Stimulated activated memory B cell treated with anti-CD40 and anti-IgM and Interleukin-4, amounts not matched to agents 10 μg/mL and 1 μg/mL and 100 μg/mL, for 72 hours (primary cell): ENCODE results near the gene DUS1L.
A peak's percentile ranks its signal among the peaks of the same experiment; 100 is the strongest.

Source experiments
- ATAC-seq: fragments of 150-1000 bp; cut with Tn5 transposase; 2 replicates; pipeline ENCODE4 v1.10.0; 2021
- H3K27ac Mint-ChIP-seq: one replicate; pipeline ENCODE4 v1.8.0; 2022; ENCODE audit warnings: mild to moderate bottlenecking, mixed read lengths
- H3K27me3 Mint-ChIP-seq: one replicate; pipeline ENCODE4 v1.8.0; 2022; ENCODE audit warnings: mixed read lengths
- H3K36me3 Mint-ChIP-seq: one replicate; pipeline ENCODE4 v1.8.0; 2022; ENCODE audit warnings: mixed read lengths
- H3K4me1 Mint-ChIP-seq: one replicate; pipeline ENCODE4 v1.8.0; 2022; ENCODE audit warnings: mixed read lengths
- H3K4me3 Mint-ChIP-seq: one replicate; pipeline ENCODE4 v1.8.0; 2022; ENCODE audit warnings: mild to moderate bottlenecking, moderate library complexity, mixed read lengths
- H3K9me3 Mint-ChIP-seq: one replicate; pipeline ENCODE4 v1.8.0; 2022; ENCODE audit warnings: mixed read lengths

DUS1L gene

DNA sequence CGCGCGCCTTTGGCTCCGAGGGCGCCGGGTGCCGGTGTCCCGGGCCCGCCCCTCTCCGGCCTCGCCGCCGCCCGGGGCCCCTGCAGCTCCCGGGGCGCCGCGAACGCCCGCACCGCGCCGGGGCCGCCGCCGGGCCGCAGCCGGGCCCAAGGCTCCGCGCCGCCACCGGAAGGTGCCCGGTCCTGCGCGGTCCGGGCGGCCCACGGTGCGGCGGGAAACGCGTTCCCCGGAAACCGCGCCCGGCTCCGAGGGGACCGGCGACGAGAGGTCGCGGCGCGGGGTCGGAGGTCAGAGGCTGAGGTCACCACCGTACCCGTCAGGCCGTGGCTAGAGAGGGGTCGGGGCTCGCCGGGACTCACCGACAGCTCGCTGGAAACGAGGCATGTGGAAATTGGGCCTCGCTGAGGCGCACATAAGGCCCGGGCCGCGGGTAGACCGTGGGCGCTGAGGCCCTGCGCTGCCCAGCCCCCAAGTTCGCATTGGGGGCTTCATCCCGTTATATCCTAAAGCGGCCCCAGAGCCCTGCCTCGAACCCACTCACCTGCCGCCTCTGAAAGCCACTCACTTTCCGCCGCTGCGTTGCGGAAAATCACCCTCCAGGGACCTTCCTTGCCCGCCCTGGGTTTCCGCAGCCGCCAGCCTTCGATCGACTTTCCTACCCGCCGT is at the start of gene DUS1L:
DUS1L (minus strand) TSS at position 167 of the 666 bp plus-strand sequence. CDS start 745 bp downstream, outside the sequence.
- Mint-ChIP-seq H3K27ac (peak within 1 kb of the TSS; percentile 93), H3K36me3 (peaks cover 7% of the 10 kb centered on the region), H3K4me3 (peak within 1 kb of the TSS; percentile 85), H3K4me1 (peaks cover 16% of the 10 kb centered on the region), H3K9me3 (no peaks in the 10 kb centered on the region), H3K27me3 (no peaks in the 10 kb centered on the region)
- peak; percentile 87 for ATAC-seq

DNA sequence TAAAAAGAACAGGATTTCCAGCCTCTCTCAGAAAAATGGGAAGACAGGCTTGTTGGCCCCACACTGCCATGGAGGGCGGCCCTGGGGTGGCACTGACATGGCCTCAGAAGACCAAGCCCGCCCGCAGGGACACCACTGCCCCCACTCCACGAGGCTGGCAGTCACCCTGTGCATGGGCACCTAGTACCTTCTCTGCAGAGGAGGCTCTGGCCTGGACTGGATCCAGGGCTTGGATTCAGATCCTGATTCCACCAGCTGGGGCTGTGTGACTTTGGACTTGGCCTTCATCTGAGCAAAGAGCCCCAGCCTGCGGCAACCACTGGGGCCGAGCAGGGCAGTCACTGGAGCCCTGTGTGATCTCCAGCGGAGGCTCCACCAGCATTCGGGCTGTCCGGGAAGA is 49.3 kb upstream of the DUS1L start:
- no peak for ATAC-seq
- Mint-ChIP-seq H3K36me3 (peaks cover 11% of the 10 kb centered on the region), H3K4me3 (no peak overlapping the region)

DNA sequence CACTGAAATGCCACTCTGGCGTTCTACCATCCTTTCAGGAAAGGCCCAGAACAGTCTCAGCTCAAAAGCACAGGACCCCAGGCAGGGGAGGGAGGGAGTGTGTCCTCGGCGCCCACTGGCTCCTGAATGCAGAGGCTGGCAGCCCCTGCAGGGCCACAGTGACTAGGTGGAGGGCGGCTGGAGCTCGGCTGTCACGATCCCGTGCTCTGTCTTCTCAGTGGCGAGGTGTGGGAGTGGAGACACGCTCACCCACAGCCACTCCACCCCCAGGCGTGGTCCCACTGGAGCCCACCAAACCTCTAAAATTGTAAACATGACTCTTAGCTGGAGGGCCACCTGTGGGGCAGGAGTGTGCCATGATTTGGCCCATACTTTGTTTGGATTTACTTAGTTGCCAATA is 48.8 kb upstream of the DUS1L start:
- Mint-ChIP-seq H3K27me3 (no peaks in the 10 kb centered on the region), H3K4me3 (no peak overlapping the region), H3K4me1 (no peaks in the 10 kb centered on the region), H3K36me3 (peaks cover 8% of the 10 kb centered on the region), H3K27ac (no peak overlapping the region), H3K9me3 (no peaks in the 10 kb centered on the region)
- ATAC-seq = no peak

More for the DNA sequence above, 49.3 kb upstream of the DUS1L start:
- H3K4me1 Mint-ChIP-seq = no peaks in the 10 kb centered on the region
- H3K9me3 Mint-ChIP-seq = no peaks in the 10 kb centered on the region
- H3K27ac Mint-ChIP-seq = no peak overlapping the region
- H3K27me3 Mint-ChIP-seq = no peaks in the 10 kb centered on the region

DNA sequence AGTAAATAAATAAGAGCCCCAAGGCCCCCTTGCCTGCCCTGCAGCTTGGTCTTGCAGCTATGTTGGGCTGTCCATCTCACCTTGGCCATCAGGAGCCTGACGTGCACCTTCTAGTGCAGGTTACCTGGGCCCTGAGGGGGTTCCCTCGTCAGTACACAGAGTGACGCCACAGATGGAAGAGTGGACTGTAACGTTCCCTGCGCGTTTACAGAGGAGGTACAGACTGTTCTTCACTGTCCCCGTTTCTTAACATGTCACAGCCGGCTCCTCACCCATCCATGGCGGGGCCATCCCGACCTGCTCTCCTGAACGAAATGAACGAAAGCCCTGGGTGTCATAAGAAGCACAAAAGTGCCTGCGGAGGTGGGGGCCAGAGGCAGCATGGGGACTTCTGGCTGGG is 48.3 kb upstream of the DUS1L start:
- Mint-ChIP-seq H3K4me3 (no peak overlapping the region), H3K27ac (no peak overlapping the region), H3K36me3 (peaks cover 6% of the 10 kb centered on the region), H3K9me3 (no peaks in the 10 kb centered on the region), H3K4me1 (no peaks in the 10 kb centered on the region), H3K27me3 (no peaks in the 10 kb centered on the region)
- no peak for ATAC-seq

DNA sequence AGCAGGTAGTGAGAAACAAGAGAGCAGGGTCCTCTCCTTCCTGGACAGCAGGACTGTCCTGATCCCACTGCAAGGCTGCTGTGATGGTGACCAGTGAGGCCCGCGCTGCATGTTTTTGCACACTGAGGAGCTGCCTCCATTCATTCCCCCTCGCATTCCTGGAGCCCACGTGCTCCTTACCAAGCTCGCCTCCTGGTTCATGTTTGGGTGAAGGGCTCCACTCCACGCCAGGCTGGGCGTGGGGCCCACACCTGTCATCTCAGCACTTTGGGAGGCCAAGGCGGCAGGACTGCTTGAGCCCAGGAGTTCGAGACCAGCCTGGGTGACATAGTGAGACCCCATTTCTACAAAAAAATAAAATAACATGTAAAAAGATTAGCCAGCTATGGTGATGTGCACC is 47.8 kb upstream of the DUS1L start:
- Mint-ChIP-seq H3K9me3 (no peaks in the 10 kb centered on the region), H3K27me3 (no peaks in the 10 kb centered on the region), H3K27ac (no peak overlapping the region), H3K36me3 (peaks cover 6% of the 10 kb centered on the region), H3K4me1 (no peaks in the 10 kb centered on the region), H3K4me3 (no peak overlapping the region)
- no peak for ATAC-seq

DNA sequence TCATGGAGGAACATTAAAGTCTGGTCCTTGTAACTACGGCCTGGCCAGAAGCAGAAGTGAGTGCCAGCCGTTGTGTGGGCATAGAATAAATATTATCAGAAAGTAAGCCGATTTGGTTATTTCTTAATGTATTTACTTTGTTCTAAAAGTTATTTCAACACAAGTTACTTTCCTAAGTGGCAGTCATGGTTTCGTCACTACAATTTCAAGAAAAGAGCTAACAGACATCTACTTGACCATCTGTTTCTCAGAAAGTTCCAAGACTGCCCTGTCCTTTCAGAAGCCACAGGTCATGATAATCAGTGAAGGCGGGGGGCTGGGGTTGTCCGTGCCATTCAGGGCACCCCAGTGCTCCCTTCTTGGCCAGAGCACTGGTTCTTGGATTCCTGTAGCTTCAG is 47.3 kb upstream of the DUS1L start:
- peaks cover 6% of the 10 kb centered on the region for H3K36me3 Mint-ChIP-seq
- no peaks in the 10 kb centered on the region for H3K4me1 Mint-ChIP-seq
- no peak overlapping the region for H3K4me3 Mint-ChIP-seq
- no peaks in the 10 kb centered on the region for H3K27me3 Mint-ChIP-seq
- no peaks in the 10 kb centered on the region for H3K9me3 Mint-ChIP-seq
- H3K27ac Mint-ChIP-seq = no peak overlapping the region
- no peak for ATAC-seq

DNA sequence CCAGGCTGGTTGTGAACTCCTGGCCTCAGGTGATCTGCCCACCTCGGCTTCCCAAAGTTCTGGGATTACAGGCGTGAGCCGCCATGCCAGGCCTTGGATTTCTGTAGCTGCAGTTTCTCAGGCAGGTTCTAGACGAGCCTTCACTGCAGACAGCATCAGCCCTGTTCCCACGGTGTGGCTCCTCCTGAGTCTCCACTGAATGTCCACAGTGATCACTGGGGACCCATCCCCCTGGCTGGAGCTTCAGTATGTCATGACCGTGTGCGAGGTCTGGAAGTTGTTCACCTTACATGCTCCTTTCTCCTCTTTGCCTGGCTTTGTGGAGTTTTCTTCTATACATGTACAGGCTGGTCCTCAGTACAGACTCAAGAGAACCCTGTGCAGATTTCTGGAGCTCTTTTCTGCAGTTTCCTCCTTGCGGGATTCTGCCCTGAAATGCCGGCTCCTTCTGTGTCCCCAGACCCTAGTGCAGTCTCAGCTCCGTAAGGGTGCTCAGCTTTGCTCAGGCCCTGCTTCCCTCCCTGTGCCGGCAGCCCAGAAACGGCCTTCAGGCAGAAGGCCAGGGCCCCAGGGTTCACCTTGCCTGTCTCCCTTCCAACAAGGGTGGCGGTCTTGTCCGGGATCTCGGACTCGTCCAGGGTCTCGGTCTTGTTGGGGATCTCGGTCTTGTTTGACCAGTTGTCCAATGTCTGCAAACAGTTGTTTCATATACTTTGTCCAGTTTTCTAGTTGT is 46.7 kb upstream of the DUS1L start:
- no peak for ATAC-seq
- Mint-ChIP-seq H3K4me1 (peaks cover 2% of the 10 kb centered on the region), H3K27me3 (no peaks in the 10 kb centered on the region), H3K36me3 (peaks cover 6% of the 10 kb centered on the region), H3K9me3 (no peaks in the 10 kb centered on the region), H3K27ac (no peak overlapping the region), H3K4me3 (no peak overlapping the region)

DNA sequence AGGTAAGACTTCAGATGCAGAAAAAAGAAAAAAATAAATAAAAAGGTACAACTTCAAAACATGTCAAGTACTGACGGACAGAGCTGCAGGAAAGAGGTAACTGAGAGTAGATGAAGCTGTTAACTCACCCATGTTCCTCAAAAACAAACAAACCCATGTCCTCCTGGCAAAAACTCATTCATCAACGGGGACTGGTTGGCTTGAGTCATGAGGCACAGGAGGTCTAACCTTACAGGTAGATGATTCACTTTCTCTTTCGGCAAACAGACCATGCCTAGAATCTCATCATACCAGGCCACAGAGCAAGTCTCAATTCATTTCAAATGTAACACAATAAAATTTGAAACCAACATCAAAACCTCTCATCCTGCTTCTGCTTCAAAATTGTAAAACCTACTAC is 44.7 kb upstream of the DUS1L start:
- ATAC-seq = no peak
- Mint-ChIP-seq H3K27ac (no peak overlapping the region), H3K36me3 (peaks cover 6% of the 10 kb centered on the region), H3K4me1 (peaks cover 21% of the 10 kb centered on the region), H3K4me3 (no peak overlapping the region), H3K27me3 (no peaks in the 10 kb centered on the region), H3K9me3 (no peaks in the 10 kb centered on the region)

DNA sequence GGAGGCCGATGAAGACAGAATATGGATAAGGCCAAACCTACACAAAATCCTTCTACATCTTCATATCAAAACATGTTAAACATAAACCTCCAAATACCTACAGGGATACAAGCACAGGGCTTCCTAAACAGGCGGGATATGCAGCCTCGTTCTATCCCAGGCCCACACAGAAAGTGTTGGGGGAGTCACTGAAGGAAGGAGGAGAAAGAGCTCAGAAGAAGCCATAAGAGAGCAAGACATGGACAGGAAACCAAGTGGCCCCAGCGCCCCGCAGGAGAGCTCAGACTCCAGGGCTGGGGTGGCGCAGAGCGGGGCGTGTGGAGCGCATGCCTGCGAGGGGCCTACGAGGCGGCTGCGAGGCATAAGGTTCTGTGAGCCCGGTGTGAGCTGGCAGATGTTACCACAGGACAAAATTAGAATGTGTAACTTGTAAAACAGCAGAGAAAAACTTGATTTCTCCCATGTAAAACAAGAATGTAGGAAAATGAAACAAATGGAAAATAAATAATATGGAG is 43.4 kb upstream of the DUS1L start:
- peaks cover 6% of the 10 kb centered on the region for H3K36me3 Mint-ChIP-seq

DNA sequence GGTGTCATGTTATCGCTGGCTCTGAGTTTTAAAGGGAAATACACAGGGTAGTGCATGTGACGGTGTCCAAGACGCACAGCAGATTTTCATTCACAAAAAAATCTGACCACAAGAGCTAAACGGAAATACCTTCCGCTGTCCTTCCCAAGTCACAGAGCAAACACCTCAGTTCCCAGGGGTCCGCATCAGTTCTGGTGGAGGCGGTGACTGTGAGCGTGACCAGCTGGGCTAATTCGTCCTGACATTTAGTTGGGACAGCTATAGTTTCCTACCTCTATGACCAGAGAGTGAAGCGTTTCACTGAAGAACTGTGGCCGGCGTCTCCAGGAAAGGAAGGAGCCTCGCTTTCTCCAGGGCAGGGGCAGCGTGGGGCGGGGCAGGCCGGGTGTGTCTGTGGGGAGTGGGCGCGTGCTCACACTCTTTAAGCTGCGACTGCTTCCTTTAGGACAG is 42.9 kb upstream of the DUS1L start:
- no peak for ATAC-seq
- no peaks in the 10 kb centered on the region for H3K9me3 Mint-ChIP-seq
- no peak overlapping the region for H3K27ac Mint-ChIP-seq
- no peak overlapping the region for H3K4me3 Mint-ChIP-seq
- peaks cover 6% of the 10 kb centered on the region for H3K36me3 Mint-ChIP-seq
- H3K27me3 Mint-ChIP-seq = no peaks in the 10 kb centered on the region
- H3K4me1 Mint-ChIP-seq = peaks cover 26% of the 10 kb centered on the region

More for the DNA sequence above, 43.4 kb upstream of the DUS1L start:
- H3K27ac Mint-ChIP-seq = no peak overlapping the region
- no peaks in the 10 kb centered on the region for H3K27me3 Mint-ChIP-seq
- no peak overlapping the region for H3K4me3 Mint-ChIP-seq
- ATAC-seq = no peak
- no peaks in the 10 kb centered on the region for H3K9me3 Mint-ChIP-seq
- peaks cover 26% of the 10 kb centered on the region for H3K4me1 Mint-ChIP-seq

DNA sequence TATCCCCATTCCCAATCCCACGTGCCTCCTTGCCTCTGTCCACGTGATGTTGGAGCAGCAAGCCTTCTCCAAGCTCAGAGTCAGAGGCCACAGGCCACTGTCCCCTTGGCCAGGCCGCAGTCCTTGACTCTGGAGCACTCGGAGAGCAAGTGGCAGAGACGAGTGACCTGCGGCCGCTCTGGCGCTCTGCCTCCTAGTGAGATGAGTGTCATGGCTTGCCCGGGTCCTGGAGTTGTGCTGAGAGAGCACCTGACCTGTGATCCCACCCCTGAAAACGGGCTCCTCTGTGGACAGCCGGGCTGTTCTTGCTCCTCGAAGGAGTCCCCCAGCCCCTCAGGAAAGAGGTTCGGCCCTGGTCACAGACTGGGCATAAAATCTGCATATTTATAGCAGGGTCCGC is 42.4 kb upstream of the DUS1L start:
- no peak for ATAC-seq
- Mint-ChIP-seq H3K4me3 (no peak overlapping the region), H3K4me1 (peaks cover 26% of the 10 kb centered on the region), H3K36me3 (peaks cover 6% of the 10 kb centered on the region), H3K27ac (no peak overlapping the region), H3K9me3 (no peaks in the 10 kb centered on the region), H3K27me3 (no peaks in the 10 kb centered on the region)

DNA sequence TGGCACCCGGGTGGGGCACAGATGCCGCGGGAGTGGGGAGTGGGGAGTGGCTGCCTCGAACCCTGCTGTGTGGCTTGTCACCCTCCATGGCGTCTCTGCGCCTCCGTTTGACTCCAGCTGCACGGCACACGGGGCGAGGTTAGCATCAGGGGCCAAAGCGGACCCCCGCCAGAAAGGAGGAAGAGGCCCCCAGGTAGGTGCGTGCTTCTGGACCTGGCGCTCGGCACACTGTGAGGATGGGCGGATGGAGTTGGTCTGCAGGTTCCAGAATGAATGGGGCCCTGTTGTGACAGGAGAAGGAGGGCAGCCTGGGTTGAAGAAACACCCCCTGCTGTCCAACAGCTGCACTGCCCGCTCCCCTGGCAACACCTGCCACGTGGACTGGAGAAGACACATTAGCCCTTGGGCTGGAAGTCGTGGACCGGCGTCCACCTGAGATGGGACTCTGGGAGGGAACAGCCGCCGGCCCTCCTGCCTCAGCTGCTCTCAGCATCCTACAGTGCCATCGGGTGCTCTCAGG is 41.8 kb upstream of the DUS1L start:
- no peak for ATAC-seq
- peaks cover 26% of the 10 kb centered on the region for H3K4me1 Mint-ChIP-seq
- peak overlapping the region; percentile 97 for H3K27ac Mint-ChIP-seq
- no peaks in the 10 kb centered on the region for H3K27me3 Mint-ChIP-seq
- H3K4me3 Mint-ChIP-seq = no peak overlapping the region
- no peaks in the 10 kb centered on the region for H3K9me3 Mint-ChIP-seq
- peaks cover 4% of the 10 kb centered on the region for H3K36me3 Mint-ChIP-seq

DNA sequence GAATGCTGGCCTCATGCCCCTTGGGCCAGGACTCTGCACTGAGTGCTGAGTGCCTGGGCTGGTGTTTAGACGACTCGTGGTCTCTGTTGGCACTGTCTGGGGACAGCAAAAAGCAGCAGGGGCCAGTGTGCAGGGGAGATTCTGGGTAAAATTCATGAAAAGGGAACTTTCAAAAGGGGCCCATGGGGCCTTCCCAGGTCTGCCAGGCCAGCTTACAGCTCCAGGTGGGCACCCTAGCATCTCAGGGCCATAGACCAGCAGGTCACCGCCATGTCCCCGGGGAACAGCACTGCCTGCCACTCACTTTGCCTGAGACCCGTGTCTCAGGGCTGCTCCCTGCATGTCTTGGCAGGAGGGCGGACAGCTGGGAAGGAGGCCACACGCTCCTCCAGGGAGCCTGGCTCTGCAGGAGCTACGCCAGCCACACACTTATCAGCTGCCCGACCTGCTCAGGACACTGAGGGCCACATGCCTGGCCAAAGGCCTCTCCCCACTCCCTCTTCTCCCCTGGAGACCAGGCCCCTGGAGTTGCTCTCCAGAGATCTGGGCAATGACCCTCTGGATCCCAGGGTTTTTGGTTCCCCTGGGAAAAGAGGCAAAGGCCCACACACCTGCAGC is 41.2 kb upstream of the DUS1L start:
- Mint-ChIP-seq H3K9me3 (no peaks in the 10 kb centered on the region), H3K27me3 (no peaks in the 10 kb centered on the region), H3K36me3 (no peaks in the 10 kb centered on the region), H3K27ac (peak overlapping the region; percentile 97), H3K4me1 (peaks cover 26% of the 10 kb centered on the region), H3K4me3 (peak overlapping the region; percentile 94)
- peak; percentile 32 for ATAC-seq

DNA sequence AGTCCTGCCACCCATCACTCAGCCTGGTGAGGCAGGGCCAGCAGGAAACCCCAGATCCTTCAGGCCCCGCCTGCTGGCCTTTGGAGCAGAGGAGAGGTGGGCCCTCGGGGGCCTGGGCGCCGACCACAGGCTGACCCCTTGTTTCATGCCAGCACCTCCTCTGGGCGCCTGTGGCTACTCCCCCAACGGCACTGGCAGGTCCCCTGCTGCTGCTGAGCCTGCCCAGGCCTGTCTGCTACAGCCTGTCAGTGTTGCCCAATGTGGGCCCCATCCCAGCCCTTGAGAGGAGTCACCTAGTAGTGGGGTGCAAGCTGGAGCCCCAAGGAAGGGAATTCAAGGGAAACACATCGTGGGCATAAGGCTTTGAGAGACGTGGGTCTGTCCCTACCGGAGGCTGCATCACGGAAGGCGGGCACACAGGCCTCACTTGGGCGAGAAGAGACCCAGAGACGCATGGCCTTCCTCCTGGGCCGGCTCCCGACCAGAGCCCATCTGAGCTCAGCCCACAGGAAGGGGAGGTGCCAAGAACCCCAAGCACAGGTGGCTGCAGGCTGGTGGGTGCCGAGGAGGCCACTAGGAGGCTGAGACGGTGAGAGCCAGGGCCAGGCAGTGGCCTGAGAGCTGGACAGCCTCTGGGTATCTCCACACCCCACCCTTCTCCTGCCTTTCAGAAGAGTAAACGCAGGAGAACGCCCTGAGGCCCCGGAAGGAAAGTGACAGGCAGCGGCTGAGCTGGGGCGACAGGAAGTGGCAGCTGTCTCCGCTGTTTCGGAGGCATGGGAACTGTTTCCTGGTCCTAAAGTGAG is 40.5 kb upstream of the DUS1L start:
- peaks cover 26% of the 10 kb centered on the region for H3K4me1 Mint-ChIP-seq
- peak overlapping the region; percentile 97 for H3K27ac Mint-ChIP-seq
- no peaks in the 10 kb centered on the region for H3K27me3 Mint-ChIP-seq
- peak; percentile 92 for ATAC-seq
- no peaks in the 10 kb centered on the region for H3K36me3 Mint-ChIP-seq
- no peaks in the 10 kb centered on the region for H3K9me3 Mint-ChIP-seq
- H3K4me3 Mint-ChIP-seq = peak overlapping the region; percentile 94
